HG03280 (cell line): ENCODE measurements around the gene THSD7A.
"Not testable (repeated sequence)": the region's sequence is repeated elsewhere in the genome, so short reads cannot be mapped to it uniquely, and the experiment has no call there.

Source experiments
- ATAC-seq: cut with Tn5 transposase; IDR thresholded peaks from one replicate; pipeline ENCODE4 v1.9.1; 2021; ENCODE audit warnings: mild to moderate bottlenecking, moderate library complexity; ENCODE audit not compliant: unreplicated experiment

The THSD7A gene

GRCh38 chr7:11524476-11525397, 307.3 kb downstream of the THSD7A start:
- ATAC-seq = no peak

GRCh38 chr7:11521964-11522499, 310.0 kb downstream of the THSD7A start:
- not testable (repeated sequence) for ATAC-seq

- no peak for ATAC-seq
These were observed 314.1 kb downstream of the THSD7A start for GRCh38 chr7:11517853-11518252.

- ATAC-seq = no peak
These were observed 315.7 kb downstream of the THSD7A start for GRCh38 chr7:11516328-11516727.

GRCh38 chr7:11513460-11513859, 318.5 kb downstream of the THSD7A start:
- no peak for ATAC-seq

- ATAC-seq = no peak
These were observed 324.1 kb downstream of the THSD7A start for GRCh38 chr7:11507929-11508328.

- no peak for ATAC-seq
These were observed 325.6 kb downstream of the THSD7A start for GRCh38 chr7:11506417-11506816.

- no peak for ATAC-seq
These were observed 326.5 kb downstream of the THSD7A start for GRCh38 chr7:11505471-11505985.

- no peak for ATAC-seq
These were observed 339.7 kb downstream of the THSD7A start for GRCh38 chr7:11492307-11492706.

- ATAC-seq = no peak
These were observed 340.2 kb downstream of the THSD7A start for GRCh38 chr7:11491811-11492210.

GRCh38 chr7:11489280-11489679, 342.7 kb downstream of the THSD7A start:
- ATAC-seq = no peak

GRCh38 chr7:11486271-11486670, 345.7 kb downstream of the THSD7A start:
- ATAC-seq = no peak

- ATAC-seq = no peak
These were observed 346.4 kb downstream of the THSD7A start for GRCh38 chr7:11485636-11486035.

GRCh38 chr7:11480143-11480542, 351.9 kb downstream of the THSD7A start:
- no peak for ATAC-seq

- ATAC-seq = no peak
These were observed 353.1 kb downstream of the THSD7A start for GRCh38 chr7:11478882-11479281.

GRCh38 chr7:11478426-11478825, 353.6 kb downstream of the THSD7A start:
- ATAC-seq = no peak

- ATAC-seq = no peak
These were observed 357.0 kb downstream of the THSD7A start for GRCh38 chr7:11474902-11475585.

GRCh38 chr7:11473807-11474424, 358.1 kb downstream of the THSD7A start:
- ATAC-seq = no peak

GRCh38 chr7:11473220-11473619, 358.8 kb downstream of the THSD7A start:
- no peak for ATAC-seq

GRCh38 chr7:11472646-11473045, 359.4 kb downstream of the THSD7A start:
- ATAC-seq = no peak

- no peak for ATAC-seq
These were observed 360.7 kb downstream of the THSD7A start for GRCh38 chr7:11471255-11471654.
